Stimulated activated CD4-positive, alpha-beta T cell treated with anti-CD3 and anti-CD28 coated beads, Interleukin-2, amount 100 ng/mL, for 24 hours (primary cell): ENCODE results near the gene BRIP1.
"Not testable (repeated sequence)": the region's sequence is repeated elsewhere in the genome, so short reads cannot be mapped to it uniquely, and the experiment has no call there.

Experiments used
- DNase-seq, 2 donors: peaks; one replicate each; pipeline ENCODE4 v3.0.0-alpha.2; 2020

The BRIP1 gene

DNA sequence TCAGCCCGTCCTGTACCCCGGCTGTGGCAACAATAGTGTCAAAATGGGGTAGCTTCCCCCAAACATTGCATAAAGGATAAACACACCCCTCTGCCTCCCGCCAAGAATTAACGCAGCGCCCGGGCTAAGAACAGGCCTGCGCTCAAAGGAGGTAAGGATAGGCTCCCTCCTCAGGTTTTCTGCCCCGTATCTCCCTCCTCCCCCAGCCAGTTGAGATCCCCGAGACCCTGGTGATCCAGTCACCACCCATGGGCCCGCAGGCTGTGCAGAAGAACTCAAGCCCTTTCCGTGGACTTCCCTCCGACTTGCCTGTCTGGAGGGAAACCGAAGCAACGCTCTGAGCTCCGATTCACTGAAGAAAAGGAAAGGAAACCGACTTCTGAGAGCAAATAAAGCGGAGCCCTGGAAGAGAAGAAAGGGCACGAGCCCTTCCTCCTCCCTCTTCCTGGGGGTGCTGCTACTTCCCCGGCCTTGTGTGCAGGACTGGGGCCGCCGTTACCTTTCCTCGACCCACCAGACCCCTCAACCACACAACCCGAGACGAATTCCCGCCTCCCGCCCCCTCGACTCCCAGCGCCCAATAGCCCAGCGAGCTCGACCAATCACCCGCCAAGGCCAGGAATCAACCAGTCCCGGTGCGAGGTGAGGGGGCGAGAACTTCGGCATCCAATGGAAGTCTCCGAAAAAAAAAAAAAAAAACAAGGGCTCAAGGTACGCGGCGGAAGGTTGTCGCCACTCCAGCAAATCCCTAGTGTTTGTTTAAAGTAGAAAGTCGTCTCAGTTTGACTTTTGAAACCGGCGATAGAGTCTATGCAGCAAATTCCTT, at the start of gene BRIP1:
BRIP1 (minus strand) TSS at position 554 of the 826 bp plus-strand sequence. CDS start 1,989 bp downstream, outside the sequence.
- peak; percentile 90 to 93 for DNase-seq

DNA sequence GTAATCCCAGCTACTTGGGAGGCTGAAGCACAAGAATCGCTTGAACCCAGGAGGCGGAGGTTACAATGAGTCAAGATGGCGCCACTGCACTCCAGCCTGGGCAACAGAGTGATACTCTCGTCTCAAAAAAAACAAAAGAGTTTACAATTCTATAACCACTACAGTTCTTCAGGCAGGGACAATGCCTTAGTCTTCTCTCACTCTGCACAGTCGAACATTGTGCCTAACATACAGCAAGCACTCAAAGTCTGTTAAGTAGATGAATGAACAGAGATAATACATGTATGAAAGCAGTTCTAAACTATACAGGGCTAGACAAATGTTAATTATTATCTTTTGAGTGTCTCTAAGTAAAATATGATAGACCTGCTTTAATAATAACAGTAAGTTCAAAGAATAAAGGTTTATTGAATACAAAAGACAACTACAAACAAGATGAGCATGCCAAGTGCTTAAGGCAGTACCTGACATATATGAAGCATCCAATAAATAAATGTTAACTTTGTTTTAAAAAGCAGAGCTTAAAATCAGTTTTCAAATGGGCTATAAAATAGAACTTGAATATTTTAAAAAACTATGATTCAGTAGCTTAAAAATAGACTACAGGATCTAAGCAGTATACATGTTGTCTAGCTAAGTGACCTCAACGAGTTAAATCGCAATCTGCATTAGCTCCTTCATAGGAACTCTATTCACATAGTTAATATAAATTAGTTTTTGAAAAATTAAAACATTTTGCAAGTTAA, 45.1 kb upstream of the BRIP1 start:
- no peak for DNase-seq

DNA sequence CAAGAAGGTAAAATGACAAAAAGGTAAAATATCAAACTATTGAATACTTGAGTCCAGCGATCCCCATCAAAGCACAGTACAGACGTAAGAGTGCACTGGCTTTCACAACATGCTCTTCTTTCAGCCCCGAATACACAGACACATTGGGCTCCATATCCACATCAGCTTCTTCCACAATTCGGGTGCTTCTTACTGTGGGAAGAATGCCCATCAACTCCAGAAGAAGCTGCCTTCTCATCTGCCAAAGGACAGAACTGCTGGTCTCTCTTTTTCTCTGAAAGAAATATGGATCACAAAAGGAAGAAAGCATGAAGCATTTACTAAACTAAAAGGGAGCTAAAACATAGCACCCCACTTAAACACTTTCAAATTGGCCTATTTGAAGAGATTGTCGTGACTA, 44.0 kb upstream of the BRIP1 start:
- no peak for DNase-seq

DNA sequence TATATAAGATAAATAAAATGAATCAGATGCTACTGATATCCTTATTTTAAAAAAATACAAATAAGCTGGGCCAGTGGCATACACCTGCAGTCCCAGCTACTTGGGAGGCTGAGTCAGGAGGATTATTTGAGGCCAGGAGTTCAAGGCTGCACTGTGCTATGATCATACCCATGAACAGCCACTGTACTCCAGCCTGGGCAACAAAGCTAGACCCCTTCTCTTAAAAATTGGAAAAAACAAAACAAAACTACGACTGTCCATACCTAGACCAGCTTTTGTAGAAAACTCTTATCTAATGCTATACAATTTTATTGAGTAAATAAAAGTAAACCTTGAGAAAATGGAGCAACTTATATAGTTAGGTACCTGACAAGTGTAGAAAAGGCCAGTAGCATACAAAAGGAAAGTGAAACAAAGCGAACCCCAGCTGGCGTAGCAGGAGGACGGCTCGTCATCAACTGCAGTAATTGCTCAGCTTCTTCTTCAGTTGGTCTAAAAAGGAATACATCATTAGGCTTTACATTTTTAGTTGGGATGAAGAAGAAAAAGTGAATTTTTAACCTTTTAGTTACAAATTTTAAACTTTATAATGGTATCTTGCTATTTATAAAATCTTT, 40.9 kb upstream of the BRIP1 start:
- peak; percentile 11 to 21 for DNase-seq

DNA sequence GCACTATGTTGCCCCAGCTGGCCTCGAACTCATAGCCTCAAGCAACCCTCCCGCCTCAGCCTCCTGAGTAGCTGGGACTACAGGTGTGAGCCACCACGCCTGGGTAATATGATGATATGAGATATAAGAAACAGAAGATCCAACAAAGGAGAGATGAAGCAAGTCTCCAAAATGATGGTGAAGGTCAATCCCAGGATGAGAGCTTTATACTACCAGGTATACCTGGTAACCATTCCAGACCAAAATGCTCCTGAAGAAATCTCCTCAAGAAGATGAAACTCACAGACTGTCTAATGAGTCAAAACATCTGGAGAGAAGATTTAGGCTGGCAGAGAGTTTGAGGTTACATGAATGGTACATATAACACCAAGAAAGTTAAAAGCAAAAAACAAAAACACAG, 39.9 kb upstream of the BRIP1 start:
- DNase-seq, result no peak

DNA sequence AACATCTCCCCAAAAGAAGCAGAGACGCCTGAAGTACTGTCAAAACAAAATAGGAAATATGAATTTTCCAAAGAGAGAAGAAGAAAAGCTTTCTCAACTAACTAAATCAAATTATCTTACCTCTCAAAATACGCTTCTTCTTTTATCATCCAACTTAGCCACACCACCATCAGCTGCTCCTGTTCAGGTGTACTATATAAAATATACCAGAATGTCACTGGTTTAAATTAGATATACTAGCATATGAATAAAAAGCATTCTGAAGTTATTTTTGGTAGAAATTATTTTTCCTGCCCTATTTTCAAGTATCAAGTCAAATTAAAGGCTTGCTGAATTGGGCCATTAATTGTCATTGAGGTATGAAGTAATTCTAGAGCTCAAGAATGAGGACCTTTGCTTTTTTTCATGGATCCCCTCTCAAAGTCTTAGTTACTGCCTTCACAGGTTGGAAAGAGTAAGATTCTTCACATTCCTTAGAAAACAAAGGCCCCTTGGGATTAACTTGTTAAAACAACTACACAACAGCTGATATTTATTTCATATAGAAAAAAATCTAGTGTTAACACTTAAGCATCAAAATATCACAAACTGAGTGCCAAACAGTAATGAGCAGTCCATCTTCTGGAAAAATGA, 34.3 kb upstream of the BRIP1 start:
- DNase-seq, result no peak

DNA sequence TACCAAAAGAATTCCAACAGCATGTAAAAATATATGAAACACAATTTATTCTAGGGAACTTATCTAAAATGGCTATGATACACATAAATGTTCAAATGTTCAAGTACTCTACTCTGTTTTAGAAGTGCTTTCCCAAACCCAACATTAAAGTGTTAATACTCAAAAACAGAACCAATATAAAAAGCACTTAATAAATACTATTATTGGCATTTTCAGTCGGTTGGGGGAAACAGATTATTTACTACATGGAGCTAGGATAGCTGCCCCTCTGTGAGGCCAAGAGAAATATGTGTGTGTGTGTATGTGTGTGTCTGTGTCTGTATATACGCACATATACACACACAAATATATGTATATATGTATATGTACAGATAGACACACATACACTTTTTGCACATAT, 32.1 kb upstream of the BRIP1 start:
- no peak for DNase-seq

DNA sequence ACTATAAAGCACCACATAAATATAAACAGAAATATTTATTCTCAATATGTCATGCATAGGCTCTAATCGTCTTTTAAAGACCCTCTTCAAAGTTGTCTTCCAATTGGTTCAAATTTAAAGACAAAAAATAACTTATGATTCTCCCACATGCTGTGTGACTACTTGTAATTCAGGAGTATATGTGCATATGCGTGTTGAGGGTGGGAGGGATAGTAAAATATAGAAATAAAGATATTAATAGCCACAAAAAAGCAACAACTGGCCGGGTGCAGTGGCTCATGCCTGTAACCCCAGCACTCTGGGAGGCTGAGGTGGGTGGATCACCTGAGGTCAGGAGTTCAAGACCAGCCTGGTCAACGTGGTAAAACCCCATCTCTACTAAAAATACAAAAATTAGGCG, 31.0 kb upstream of the BRIP1 start:
- DNase-seq, result not testable (repeated sequence)

DNA sequence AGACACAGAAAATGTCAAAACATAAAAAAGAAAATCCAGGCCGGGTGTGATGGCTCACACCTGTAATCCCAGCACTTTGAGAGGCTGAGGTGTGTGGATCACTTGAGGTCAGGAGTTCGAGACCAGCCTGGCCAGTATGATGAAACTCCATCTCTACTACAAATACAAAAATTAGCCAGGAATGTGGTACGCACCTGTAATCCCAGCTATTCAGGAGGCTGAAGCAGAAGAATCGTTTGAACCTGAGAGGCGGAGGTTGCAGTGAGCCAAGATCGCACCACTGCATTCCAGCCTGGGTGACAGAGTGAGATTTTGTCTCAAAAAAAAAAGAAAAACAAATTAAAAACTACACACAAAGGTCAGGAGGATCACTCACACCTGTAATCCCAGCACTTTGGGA, 24.4 kb upstream of the BRIP1 start:
- not testable (repeated sequence) for DNase-seq

DNA sequence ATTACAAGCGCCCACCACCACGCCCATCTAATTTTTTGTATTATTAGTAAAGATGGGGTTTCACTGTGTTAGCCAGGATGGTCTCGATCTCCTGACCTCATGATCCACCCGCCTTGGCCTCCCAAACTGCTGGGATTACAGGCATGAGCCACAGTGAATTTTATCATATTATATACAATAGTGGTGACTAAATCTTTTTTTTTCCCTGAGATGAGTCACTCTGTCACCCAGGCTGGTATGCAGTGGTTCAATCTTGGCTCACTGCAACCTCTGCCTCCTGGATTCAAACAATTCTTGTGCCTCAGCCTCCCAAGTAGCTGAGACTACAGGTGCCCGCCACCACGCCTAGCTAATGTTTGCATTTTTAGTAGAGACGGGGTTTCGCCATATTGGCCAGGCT, 22.5 kb upstream of the BRIP1 start:
- DNase-seq, result not testable (repeated sequence)

DNA sequence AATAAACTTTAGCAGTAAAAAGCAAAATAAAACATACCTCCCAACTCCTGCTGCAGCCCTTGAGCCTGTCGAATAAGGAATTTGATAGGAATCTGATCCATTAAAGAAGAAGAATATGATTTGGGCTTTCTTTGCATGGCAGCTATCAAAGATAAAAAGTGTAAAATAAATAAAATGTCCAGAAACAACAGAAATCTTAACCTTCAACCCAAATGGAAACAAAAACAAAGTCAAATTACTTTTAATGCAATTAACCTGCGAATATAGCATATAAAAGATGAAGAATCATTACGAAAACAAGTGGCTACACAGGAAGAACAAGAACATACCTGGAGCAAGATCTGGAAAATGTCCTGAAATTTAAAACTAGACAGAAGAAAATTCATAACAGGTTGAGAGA, 21.5 kb upstream of the BRIP1 start:
- no peak for DNase-seq

DNA sequence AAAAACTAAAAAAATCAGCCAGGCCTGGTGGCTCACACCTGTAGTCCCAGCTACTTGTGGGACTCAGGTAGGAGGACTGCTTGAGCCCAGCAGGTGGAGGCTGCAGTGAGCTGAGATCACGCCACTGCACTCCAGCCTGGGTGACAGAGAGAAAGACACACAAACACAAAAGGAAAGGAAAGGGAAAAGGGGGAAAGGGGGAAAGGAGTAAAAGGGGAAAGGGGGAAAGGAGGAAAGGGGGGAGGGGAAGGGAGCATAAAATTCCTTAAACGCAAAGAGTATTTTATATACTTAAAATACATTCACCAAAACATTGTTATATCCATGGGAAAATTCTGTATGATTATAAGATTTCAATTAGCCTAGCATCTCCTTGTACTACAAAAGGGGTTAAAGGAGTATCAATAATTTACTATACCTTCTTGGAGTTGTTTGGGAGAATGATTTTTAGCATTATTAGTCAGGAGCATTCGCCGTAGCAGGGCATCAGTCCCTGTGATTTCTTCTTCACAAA, 17.3 kb upstream of the BRIP1 start:
- DNase-seq, result no peak

DNA sequence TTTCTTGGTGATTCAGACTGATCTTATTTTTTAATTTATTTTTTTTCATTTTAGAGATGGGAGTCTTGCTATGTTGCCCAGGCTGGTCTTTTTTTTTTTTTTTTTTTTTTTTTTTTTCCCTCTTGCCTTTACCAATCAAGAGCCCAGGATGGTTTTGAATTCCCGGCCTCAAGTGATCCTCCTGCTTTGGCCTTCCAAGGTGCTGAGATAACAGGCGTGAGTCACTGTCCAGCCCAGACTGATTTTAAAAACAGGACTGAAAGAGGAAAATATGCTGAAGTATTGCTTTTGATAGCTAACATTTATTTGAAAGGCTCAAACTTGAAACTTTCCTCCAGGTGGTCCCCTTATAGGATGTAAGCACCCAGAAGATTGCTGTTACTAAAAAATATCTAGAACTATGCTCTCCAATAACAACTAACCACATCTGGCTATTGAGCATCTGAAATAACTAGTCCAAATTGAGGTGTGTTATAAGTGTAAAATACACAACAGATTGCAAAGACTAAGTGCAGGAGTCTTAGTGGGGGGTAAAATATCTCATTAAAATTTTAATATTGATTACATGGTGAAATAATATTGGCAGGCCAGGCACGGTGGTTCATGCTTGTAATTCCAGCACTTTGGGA, 15.8 kb upstream of the BRIP1 start:
- no peak for DNase-seq

DNA sequence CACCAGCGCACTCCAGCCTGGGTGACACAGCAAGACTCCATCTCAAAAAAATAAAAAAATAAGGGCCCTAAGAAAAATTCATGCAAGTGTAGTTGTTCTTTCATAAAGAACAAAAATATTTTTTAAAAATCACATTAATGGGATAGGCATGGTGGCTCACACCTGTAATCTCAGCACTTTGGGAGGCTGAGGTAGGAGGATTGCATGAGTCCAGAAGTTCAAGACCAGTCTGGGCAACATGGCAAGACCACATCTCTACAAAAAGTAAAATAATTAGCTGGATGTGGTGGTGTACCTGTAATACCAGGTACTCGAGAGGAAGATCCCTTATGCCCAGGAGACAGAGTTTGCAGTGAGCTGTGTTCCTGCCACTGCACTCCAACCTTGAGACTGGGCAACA, 15.2 kb upstream of the BRIP1 start:
- DNase-seq, result no peak

DNA sequence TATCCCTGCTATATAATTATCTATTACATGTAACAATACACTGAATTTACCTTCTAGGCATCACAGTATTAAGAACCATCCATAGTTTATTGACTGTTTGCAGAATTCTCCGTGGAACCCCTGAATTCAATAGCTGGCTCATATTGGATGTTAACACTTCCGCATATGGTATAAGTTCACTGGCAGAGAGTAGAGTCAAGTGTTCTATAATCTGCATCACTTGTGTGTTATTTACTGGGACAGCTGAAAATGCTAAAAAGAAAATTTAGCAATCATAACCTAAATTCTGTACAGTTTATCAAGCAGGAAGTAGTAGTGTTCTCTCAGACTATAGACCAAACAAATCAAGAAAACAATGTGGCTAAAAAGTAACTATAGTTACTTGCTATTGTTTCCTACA, 14.5 kb upstream of the BRIP1 start:
- no peak for DNase-seq

DNA sequence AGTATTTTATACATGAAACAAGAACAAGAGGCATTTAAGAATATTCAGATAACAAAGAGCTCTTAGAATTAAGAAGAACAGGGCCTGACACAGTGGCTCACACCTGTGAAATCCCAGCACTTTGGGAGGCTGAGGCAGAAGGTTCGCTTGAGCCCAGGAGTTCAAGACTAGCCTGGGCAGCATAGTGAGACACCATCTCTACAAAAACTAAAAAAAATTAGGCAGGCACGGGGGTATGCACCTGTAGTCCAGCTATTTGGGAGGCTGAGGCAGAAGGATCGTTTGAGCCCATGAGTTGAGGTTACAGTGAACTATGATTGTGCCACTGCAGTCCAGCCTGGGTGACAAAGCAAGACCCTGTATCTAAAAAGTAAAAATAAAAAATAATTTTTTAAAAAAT, 12.5 kb upstream of the BRIP1 start:
- DNase-seq, result no peak

DNA sequence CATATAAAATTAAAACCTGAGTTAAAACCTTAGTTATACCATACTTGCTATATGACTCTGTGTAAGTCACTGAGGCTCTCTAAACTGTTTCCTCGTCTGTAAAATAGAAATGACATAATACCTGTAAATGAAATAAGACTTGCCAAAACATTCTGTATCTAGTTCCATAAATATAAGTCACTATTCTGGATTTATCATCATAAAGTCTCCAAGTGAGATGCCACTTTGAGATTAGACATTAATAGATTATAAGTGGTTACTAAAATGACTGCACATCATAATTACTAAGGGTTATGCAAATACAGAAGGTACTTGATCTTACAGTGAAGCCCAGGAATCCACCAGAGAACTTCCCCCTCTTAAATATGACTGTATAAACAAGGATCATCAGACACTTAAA, 12.0 kb upstream of the BRIP1 start:
- no peak for DNase-seq

DNA sequence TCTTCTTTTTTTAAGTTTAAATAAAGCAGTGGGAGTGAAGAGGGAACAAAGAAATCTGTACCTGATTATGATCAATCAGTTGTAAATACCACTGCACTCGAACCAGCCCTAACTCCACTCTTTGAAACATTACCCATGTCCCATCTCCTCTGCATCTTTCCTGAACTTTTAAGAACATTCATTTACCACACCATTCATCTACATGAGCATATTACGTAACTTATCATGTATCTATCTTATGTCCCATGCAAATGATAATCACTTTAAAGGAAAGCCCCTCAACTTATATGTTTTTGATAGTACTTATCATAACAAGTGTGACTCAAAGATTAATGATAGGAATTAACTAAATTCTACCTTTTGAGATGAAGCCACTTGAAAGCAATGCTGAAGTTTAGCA, 10.7 kb upstream of the BRIP1 start:
- DNase-seq, result no peak

DNA sequence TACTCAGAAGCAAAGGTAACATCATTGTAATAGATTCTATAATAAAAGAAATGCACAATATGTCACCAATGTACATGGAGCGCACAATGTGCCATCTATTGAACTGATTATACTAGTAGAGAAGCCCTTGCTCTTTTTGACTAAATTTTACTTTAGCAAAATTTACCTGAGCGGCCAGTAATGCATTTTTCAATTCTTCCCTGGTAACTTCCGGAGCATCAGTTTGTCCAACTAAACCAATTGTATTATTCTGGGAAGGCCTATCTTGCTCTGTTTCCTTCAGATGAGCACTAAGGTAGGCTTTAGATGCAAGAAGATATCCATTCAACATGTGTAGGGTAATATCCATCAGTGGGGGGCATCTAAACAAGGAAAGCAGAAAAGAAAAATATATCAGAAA, 8.8 kb upstream of the BRIP1 start:
- DNase-seq, result no peak

DNA sequence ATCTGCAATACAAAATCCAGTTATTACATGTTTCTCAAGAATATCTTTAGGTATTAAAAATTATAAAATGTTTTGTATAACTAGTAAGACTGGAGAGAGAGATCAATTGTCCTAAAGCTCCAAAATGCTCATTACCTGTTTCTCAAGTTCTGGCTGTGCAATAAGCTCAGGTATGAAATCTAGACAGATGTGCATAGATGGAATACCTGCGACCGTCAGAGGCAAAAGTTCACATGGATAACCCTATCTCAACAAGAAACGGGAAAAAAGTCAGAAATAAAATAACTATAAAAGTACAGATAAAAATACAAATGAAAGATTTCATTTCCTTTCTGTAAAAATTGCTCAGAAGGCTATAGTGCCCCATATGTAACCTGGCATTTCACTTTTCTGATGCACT, 5.8 kb upstream of the BRIP1 start:
- DNase-seq, result no peak

DNA sequence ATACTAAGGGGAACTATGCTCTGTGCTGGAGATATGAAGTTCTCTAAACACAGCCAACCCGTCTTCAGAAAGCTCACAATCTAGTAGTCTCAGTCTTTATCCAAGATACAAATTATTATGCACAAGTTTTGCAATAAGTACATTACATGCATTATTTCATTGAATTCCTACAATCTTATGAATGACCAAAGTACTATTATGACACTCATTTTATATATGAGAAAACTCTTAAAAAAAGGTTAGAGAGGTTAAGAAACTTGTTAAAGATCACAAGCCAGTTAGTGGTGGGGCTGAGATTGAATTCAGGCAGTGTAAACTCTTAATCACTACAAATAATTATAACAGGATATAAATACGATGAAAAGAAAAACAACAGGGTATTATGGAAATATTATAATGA, 4.7 kb upstream of the BRIP1 start:
- DNase-seq, result no peak

DNA sequence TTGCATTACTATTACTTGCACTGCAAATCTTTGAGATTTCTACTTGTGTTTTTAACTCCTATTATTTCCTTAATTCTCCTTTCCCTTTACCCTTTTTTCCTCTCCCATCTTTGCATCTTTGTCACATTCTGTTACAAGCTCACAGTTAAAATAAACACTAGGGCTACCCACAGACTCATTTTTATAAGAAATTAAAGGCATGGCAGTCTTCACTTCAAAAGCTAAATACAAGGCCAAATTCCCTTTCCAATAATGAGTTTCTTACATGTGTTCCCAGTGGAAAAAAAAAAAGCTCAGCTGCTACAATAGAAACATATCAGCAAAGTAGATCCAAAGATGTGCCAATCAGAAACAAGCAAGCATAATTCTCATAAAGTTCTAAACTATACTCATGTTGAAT, 3.7 kb upstream of the BRIP1 start:
- no peak for DNase-seq

DNA sequence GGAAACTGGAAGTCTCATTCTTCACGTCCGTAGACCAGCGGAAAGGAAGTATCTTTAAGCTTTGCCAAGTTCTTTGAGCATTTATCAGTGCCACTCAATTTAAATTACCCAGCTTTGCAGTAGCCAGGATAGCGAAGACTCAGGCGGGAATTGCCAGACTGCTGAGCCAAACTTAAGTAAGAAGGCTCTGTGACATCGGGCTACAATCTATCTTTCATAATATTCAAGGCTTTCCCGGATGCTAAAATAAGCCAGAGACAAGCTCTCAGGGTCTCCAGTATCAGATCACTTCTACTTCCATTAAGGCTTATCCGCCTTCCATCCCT, 436 bp upstream of the BRIP1 start:
- no peak for DNase-seq
